GM19438 (cell line): Measurements from ENCODE around the gene ARHGEF12.

Experiments used
- ATAC-seq: cut with Tn5 transposase; IDR thresholded peaks from one replicate; pipeline ENCODE4 v1.9.1; 2021; ENCODE audit warnings: low read depth; ENCODE audit not compliant: unreplicated experiment

ARHGEF12 gene

GRCh38 chr11:120335908-120336640 is at the start of gene ARHGEF12:
ARHGEF12 (plus strand) TSS chr11:120336413; CDS start chr11:120337244, 831 bp downstream.
- peak; percentile 60 for ATAC-seq

- ATAC-seq, result no peak
Observed at GRCh38 chr11:120288021-120288420, 48.2 kb upstream of the ARHGEF12 start.

- ATAC-seq, result no peak
Observed at GRCh38 chr11:120289426-120289825, 46.8 kb upstream of the ARHGEF12 start.

- ATAC-seq, result no peak
Observed at GRCh38 chr11:120290956-120291355, 45.3 kb upstream of the ARHGEF12 start.

GRCh38 chr11:120293038-120293800 is 43.0 kb upstream of the ARHGEF12 start:
- no peak for ATAC-seq

- no peak for ATAC-seq
Observed at GRCh38 chr11:120294096-120294495, 42.1 kb upstream of the ARHGEF12 start.

- ATAC-seq, result no peak
Observed at GRCh38 chr11:120295099-120295498, 41.1 kb upstream of the ARHGEF12 start.

GRCh38 chr11:120296554-120296953 is 39.7 kb upstream of the ARHGEF12 start:
- no peak for ATAC-seq

- no peak for ATAC-seq
Observed at GRCh38 chr11:120298461-120298860, 37.8 kb upstream of the ARHGEF12 start.

GRCh38 chr11:120302001-120302805 is 34.0 kb upstream of the ARHGEF12 start:
- no peak for ATAC-seq

GRCh38 chr11:120303004-120303637 is 33.1 kb upstream of the ARHGEF12 start:
- ATAC-seq, result no peak

- no peak for ATAC-seq
Observed at GRCh38 chr11:120304526-120304925, 31.7 kb upstream of the ARHGEF12 start.

GRCh38 chr11:120305286-120305685 is 30.9 kb upstream of the ARHGEF12 start:
- ATAC-seq, result no peak

GRCh38 chr11:120306519-120307242 is 29.5 kb upstream of the ARHGEF12 start:
- no peak for ATAC-seq

GRCh38 chr11:120307476-120307875 is 28.7 kb upstream of the ARHGEF12 start:
- ATAC-seq, result no peak

- ATAC-seq, result no peak
Observed at GRCh38 chr11:120308081-120308480, 28.1 kb upstream of the ARHGEF12 start.

GRCh38 chr11:120310870-120311269 is 25.3 kb upstream of the ARHGEF12 start:
- no peak for ATAC-seq

GRCh38 chr11:120314861-120315260 is 21.4 kb upstream of the ARHGEF12 start:
- ATAC-seq, result no peak

GRCh38 chr11:120316880-120317688 is 19.1 kb upstream of the ARHGEF12 start:
- ATAC-seq, result no peak
